Ovary (tissue), 3 donors: ENCODE results near the gene LVRN.

Experiments
- CTCF ChIP-seq, 3 donors: fragments of 450-650 bp in 2 of 3; fragments of 200-600 bp in 1 of 3; IDR thresholded peaks; one replicate each; pipeline versions ENCODE4 v1.5.1 to v1.8.0; 2016 to 2022; ENCODE audit warnings: antibody characterized with exemption in 3 of 3, mild to moderate bottlenecking in 1 of 3
- POLR2A ChIP-seq: fragments of 450-650 bp; IDR thresholded peaks from one replicate; pipeline ENCODE4 v1.6.1; 2017; ENCODE audit warnings: antibody characterized with exemption, mild to moderate bottlenecking, moderate library complexity
- donor health status: DM: no; HTN: no; CAD: no.

- TF ChIP-seq CTCF (IDR thresholded peaks at IDR 0.05) = no peak
- TF ChIP-seq POLR2A = no peak
Measured at GRCh38 chr5:116013207-116013785, 51.0 kb downstream of the LVRN start.
